ENCODE results near the gene NRTN. TPM values are rescaled to one million over a fixed set of nuclear protein-coding genes. Genes with fewer than 3 reads are reported as not detected.
"Not testable (repeated sequence)": the region's sequence is repeated elsewhere in the genome, so short reads cannot be mapped to it uniquely, and the experiment has no call there.

NRTN gene
- polyA plus RNA-seq, 1 donor = 2.6 TPM

DNA sequence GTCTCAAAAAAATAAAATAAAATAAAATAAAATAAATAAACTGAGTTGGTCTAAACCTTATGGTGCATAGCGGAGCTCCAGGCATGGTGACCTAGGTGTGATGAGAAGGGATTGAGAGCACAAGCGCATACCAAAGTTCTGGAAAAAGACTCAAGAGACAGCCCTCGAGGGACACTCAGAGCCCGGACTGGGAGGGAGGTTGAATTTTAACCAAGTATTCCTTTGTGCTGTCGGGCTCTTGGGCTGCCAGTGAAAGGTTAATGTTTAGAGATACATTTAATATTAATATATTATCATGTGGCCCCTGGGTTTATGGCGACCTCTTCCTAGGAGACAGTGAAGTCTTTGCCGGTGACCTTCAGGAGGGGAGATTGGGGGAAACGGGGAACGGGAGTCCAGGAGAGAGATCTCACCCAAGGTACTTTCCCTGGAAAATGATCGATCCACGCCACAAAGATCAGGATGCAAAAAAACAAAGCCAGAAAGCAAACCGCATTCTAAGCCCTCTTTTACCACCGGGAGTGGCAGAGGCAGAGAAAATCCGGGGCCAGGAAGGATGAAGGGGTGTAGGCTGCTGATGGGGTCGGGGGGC is 33.0 kb downstream of the NRTN start:
- DNase-seq = no peak

GRCh38 chr19:5838353-5839064 is 33.6 kb downstream of the NRTN start:
- no peak for DNase-seq

GRCh38 chr19:5839065-5840017 is 34.5 kb downstream of the NRTN start, which contains the start of gene FUT6:
FUT6 (minus strand) TSS chr19:5839702; CDS start chr19:5832567, 7,135 bp downstream.
- DNase-seq = no peak

- not testable (repeated sequence) for DNase-seq
Measured at GRCh38 chr19:5841735-5842111, 36.9 kb downstream of the NRTN start.

- DNase-seq = no peak
Measured at GRCh38 chr19:5843295-5843927, 38.5 kb downstream of the NRTN start.

- no peak for DNase-seq
Measured at GRCh38 chr19:5844456-5845433, 39.9 kb downstream of the NRTN start.

- not testable (repeated sequence) for DNase-seq
Measured at GRCh38 chr19:5847846-5848245, 43.0 kb downstream of the NRTN start.

DNA sequence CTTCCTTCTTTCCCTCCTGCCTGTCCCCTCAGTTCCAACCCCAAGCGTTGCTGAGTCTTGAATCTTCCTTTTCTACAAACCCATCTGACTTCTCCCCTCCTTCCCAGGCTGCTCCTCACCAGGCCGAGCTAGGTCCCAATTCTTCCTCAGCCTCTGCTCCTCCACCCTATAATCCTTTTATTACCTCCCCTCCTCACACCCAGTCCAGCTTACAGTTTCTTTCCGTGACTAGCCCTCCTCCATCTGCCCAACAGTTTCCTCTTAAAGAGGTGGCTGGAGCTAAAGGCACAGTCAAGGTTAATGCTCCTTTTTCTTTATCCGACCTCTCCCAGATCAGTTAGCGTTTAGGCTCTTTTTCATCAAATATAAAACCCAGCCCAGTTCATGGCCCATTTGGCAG is 43.8 kb downstream of the NRTN start:
- DNase-seq = not testable (repeated sequence)

- no peak for DNase-seq
Measured at GRCh38 chr19:5850189-5850588, 45.3 kb downstream of the NRTN start.

- DNase-seq = no peak
Measured at GRCh38 chr19:5850743-5851293, 46.0 kb downstream of the NRTN start.

DNA sequence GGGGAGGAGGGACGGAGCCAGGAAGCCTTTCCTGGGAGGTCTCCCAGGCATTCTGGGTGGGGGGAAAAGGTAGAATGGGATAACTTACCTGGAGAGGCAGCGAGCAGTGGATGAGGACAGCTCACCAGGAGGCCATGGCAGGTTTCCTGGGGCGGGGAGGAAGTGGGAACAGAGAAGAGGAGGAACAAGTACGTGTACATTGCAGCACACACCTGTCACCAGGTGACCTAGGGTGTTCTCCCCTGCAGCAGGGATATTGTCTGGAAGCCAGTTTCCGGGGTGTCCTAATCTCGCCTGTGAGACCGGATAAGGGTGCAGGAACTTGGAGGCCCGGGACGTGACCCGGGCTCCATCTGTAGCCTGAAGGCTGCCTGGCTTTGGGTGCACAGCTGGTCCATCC is 46.4 kb downstream of the NRTN start, which contains the start of gene FUT3:
TSS of gene FUT3 (minus strand) at position 148 of the 400 bp plus-strand sequence.
- DNase-seq = no peak

- not testable (repeated sequence) for DNase-seq
Measured at GRCh38 chr19:5854121-5854520, 49.3 kb downstream of the NRTN start.

- not testable (repeated sequence) for DNase-seq
Measured at GRCh38 chr19:5855151-5855550, 50.3 kb downstream of the NRTN start.

GRCh38 chr19:5857203-5858081 is 52.6 kb downstream of the NRTN start:
- DNase-seq = no peak

- no peak for DNase-seq
Measured at GRCh38 chr19:5863030-5863665, 58.3 kb downstream of the NRTN start.

- no peak for DNase-seq
Measured at GRCh38 chr19:5864013-5864720, 59.3 kb downstream of the NRTN start.

DNA sequence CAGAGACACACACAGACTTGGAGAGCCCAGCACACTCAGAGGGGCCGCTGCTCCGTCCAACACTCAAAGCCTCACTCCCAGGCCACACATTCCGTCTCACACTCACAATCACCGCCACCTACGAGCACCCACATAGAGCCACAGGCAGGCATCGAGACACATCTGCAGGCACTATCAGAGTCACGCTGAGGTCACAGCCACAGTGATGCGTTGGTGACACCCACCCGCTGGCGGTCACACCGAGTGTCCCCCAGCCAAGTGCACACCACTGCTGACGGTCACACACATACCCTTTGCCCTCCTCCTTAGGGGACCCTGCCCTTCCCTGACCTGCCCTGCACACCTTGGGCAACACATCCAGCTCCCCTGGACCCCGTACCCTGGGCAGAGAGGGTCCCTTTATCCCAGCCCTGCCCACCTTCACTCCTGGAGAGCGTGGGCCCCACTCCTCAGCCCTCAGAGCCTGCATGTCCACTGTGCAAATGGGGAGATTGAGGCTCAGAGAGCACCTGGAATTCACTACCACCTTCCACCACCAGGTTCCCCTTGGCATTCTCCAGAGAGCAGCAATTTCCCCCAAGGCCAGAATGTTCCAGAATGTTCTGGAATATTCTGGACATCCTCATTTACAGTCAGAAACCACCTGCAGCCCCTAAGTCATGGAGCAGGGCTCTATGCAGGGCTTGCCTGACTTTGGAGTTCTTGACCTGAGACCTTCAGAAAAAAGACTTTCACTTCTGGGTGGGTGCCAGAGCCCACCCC is 60.0 kb downstream of the NRTN start:
- DNase-seq = no peak
